Activated effector memory CD4-positive, alpha-beta T cell treated with anti-CD3 and anti-CD28 coated beads, Interleukin-2, amount 50 U/mL, for 16 hours (primary cell): ENCODE measurements around the gene SNX33.
"Not testable (repeated sequence)": the region's sequence is repeated elsewhere in the genome, so short reads cannot be mapped to it uniquely, and the experiment has no call there.

Source experiments
- DNase-seq: peaks from one replicate; pipeline ENCODE4 v3.0.0-alpha.2; 2020

The SNX33 gene

DNA sequence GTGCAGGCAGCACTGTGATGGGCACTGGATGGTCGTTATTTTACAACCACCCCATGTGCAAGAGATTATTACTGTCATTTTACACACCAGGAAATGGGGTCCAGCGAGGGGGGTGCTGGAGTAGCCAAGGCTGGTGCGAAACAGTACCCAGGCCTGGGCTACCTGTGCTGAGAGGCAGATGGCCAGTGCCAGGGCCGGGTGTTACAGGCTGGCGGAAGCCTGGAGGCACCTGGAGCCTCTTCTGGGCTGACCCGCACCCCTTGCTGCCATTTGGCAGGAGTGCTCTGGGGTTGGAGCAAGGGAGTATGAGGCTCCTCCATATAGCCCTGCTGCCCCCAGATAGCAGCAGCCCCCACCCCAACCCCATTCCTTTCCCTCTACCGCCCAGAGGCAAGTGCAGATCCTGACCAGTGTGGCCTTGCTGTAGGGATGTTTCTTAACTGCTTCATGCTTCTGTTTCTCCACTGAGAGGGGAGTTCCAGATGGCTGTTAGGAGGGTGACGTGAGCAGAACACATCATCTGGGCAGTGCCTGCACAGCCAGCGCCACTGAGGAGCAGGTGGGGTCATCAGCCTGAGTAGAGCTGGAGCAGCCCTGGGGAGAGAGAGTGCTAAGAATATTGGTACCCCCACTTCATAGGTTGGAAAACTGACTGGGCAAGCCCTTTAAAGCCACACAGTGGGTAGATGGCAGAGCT, 15.3 kb downstream of the SNX33 start:
- DNase-seq, result no peak

- DNase-seq, result no peak
Measured at GRCh38 chr15:75663931-75664421, 16.3 kb downstream of the SNX33 start.

GRCh38 chr15:75666823-75667501, 19.2 kb downstream of the SNX33 start:
- no peak for DNase-seq

DNA sequence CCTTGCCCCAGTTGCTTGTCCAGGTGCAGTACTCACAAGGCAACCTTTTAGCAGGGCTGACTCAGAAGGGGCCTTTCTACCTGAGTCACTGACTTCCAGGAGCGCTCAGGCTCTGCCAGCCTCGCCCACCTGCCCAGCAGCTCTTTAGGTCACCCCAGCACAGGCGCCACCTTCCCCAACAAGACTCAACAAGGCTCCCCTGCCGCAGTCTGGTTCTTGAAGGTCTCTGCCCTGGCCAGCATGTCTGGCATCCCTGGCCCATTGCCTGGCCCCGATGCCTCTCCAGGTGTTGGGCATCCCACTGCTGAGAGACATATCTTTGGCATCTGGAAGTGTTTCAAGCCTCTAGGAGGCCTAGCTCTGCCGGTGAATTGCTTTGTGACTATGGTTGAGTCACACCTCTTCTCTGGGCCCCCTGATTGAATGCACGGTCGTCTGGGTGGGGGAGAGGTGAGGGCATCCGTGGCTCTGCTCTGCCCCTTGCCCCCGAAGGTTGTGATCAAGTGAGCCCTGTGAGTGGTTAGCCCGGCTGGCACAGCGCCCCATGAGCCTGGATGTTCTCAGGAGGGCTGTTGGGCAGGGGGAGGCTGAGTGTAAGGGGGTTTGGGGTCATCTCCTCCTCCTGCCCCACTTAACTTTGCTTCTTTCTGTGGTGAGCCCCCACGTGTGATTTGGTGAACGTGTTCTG, 21.6 kb downstream of the SNX33 start:
- no peak for DNase-seq

GRCh38 chr15:75669879-75670212, 22.1 kb downstream of the SNX33 start:
- DNase-seq, result no peak

GRCh38 chr15:75671730-75672602, 24.3 kb downstream of the SNX33 start:
- no peak for DNase-seq

- DNase-seq, result no peak
Measured at GRCh38 chr15:75672646-75673425, 25.1 kb downstream of the SNX33 start.

DNA sequence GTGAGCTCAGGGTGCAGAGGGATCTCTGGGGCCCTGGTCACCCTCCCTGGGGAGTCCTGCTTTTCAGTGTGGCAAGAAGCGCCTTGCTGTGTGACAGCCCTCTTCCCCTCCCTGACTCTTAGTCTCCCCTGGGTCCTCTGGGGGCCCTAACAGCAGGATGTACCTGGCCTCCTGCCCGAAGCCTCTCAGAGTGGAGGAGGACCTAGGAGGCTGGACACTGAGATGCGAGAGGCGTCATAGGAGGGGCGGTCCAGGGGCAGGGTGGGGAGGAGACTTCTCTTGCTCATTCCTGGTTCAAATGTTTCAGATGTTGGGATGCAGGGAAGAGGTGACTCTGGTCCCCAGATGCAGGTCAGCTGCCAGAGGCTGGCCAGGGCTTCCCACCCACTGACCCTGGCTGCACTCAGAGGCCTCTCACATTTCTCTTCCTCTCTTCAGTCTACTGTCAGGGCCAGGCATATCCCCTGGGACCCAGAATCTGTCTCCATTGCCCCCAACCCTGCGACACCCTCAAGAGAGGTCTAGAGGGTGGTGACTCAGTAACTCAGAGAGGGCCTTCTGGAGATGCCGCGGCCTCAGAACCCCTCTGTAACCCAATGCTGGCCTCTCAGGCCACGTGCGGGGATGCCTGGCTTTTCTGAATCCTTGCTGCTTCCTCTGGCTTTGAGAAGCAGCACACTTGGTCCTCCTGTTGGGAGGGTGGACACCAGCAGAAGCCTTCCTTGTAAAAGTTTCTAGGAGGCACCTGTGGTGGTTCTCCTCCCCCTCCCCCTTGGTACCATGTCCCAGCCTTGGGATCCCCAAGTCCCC, 25.9 kb downstream of the SNX33 start:
- DNase-seq, result no peak

DNA sequence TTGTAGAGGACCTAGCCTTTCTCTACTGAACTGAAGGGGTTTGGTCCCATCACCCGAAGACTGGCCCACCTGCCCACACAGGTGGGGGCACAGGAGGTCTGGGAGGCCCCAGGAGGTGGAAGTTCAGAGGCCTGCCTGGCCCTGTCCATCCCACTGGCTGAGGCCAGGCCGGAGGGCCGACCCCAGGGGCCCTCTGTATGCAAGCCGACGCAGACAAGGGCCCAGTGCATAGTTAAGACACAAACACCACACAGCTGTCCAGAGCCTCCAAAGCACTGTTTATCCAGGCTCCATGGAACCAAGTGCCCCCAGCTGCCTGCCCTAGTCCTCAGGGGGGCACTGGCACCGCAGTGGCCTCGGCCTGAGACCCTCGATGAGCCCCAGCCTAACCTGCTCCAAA, 26.7 kb downstream of the SNX33 start:
- DNase-seq, result no peak

DNA sequence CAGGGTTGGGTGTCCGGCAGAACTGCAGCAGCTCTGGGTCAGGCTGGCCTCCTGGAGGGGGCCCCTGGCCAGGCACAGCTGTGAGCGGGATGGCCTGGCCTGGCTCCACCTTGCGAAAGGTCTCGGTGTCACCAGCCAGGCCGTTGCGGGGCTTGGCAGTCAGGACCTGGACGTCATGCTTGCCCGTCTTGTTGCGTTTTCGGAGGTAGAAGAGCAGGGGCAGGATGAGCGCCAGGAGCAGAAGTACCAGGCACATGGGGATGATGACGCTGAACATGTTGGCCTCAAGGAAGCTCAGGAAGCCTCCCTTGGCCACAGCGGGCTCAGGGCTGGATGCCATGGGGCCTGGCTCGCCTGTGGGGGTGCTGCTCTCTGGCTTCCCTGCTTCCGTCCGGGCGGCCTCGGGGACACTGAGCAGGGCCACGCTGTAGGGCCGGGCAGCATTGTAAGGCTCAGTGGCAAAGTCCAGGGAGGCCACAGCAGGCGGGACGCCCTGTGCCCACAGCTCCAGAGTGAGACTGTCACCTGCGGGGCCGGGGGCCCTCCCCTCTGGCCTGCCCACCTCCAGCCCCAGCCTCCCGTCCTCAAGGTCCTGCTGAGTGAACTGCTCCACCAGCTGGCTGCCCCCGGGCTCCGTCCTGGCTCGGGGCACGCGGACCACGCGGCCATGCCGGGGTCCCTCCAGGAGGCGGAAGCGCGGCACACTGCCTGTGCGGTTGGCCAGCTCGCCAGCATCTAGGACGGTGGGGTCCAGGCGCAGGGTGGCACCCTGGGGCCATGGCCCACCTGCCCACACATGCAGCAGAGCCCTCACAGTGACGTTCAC, 28.1 kb downstream of the SNX33 start:
- no peak for DNase-seq

DNA sequence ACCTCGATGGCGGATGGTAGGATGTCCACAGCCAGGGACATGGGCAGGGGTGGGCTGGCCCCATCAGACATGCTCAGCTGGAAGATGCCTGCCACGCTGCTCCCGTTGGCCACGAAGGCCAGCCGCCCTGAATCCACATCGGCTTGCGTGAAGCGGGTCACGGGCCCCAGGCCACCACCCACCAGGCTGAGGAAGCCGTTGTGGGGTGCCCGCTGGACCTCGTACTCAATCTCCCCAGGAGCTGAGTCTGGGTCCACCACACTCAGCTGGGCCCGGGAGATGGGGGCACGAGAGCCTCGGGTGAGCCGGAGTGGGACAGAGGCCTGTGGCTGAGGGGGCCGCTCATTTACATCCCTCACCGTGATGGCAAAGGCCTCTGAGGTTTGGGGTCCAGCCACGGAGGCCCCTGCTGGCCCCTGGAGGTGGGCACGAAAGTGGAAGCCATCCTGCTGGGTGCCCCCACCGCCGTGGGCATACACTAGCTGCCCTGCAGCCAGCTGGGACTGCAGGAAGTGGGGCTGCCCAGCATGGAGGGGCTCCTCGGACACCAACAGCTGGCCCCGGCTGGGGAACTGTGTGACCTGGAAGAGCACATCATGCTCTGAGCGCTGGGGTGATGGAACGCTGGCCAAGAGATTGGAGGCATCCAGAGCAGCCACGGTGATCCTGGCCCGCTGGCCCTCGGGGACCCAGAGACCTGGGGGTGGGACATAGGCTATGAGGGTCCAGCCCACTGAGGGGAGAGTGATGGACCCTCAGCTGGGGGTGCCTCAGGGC, 29.2 kb downstream of the SNX33 start:
- no peak for DNase-seq

- DNase-seq, result no peak
Measured at GRCh38 chr15:75677465-75678323, 30.0 kb downstream of the SNX33 start.

GRCh38 chr15:75678324-75678690, 30.6 kb downstream of the SNX33 start:
- DNase-seq, result not testable (repeated sequence)

DNA sequence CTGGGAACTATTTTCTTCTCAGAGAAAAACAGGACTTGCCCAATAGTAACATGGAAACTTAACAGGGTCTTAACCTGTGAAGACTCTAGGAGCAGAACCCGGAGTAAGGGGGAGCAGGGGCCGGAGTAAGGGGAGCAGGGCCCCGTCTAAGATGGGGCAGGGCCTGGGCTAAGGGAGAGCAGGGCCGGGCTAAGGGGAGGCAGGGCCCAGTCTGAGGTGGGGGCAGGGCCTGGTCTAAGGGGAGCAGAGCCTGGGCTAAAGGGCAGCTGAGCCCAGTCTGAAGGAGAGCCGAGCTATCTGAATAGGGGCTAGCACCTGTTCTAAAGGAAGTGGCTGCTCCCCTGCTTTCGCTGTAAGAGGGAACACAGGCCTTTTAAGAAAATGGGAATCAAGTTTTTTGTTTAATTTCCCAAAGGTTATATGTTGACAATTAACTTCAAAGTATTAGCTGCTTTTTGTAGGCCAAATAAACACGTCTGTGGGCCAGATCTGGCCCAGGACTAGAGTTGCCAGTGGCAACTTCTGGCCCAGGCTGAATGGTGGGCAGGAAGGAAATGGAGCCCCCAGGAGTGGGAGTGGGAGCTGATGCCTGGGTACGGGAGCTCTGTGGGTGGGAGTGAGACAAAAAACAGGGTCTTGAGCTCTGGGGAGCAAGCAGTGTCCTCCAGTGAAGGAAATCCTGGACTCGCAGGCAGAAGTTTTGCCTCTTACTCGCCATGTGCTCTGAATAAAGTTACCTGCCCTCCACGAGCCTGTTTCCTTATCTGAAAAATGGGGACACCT, 32.5 kb downstream of the SNX33 start:
- DNase-seq, result no peak

- DNase-seq, result no peak
Measured at GRCh38 chr15:75682181-75683135, 34.7 kb downstream of the SNX33 start.

DNA sequence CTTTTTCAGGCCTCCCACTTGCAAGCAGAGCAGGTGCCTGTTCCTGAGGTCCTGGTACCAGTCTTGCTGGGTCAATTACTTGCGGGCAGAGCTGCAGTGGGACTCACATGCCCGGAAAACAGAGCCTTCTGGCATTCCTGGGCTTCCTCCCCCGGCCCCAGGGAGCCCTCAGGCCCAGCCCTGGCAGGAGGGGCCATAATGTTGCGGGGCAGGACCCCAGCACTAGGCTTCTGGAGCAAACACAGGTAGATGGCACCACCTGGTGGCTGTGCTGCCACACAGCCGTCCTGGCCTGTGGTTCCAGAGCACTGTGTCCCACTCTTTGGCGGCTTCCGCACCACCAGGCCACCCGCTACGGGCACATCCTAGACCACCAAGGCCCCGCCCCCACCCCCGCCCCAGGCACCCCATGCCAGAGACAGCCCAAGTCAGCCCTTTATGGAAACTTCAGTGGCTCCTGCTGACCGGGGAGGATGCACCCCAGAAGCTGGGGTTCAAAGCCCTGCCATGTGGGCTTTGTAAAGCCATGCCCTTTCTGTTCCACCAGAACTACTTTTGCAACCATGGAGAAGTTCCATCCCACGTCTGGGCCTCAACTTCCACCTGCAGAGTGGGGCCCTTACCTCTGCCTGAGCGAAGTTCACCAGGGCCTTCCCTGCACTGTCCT, 36.1 kb downstream of the SNX33 start:
- DNase-seq, result peak; percentile 87
